ENCODE results near the gene PATE1.

The PATE1 gene

GRCh38 chr11:125790825-125791224 is 44.7 kb downstream of the PATE1 start:
- no peak for DNase-seq (ENCODE audit: low read depth in 2 of 2)

DNA sequence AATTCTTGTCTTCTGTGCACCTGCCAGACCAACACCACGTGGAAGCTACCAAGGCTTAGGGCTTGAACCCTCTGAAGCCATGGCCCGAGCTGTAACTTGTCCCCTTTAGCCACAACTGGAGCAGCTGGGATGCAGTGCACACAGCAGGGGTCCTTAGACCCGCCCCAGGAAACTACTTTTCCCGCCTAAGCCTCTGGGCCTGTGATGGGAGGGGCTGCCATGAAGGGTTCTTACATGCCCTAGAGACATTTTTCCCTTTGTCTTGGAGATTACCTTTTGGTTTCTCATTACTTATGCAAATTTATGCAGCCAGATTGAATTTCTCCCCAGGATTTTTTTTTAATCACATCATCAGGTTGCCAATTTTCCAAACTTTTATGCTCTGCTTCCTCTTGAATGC is 51.6 kb downstream of the PATE1 start:
- DNase-seq (ENCODE audit: low read depth in 2 of 2) = no peak
